HCT116 (cell line): ENCODE measurements around the gene TIPARP. TPM values are rescaled to one million over a fixed set of nuclear protein-coding genes. Genes with fewer than 3 reads are reported as not detected.

Experiments used
- ATAC-seq: fragments of 200-7000 bp; cut with Tn5 transposase; 2 replicates; pipeline ENCODE4 v1.9.1; 2020; ENCODE audit warnings: mild to moderate bottlenecking, moderate library complexity
- BruUV-seq: library from RNA; stranded (reverse); fragments of 400-500 nt; replicated peaks from 2 replicates; lab custom pipeline; 2021; lab: Mats Ljungman, UMichigan
- CTCF ChIA-PET: fragments of 300-600 bp; sonication (Branson Sonifier 250); formaldehyde crosslinking; loops from one replicate; lab custom pipeline; 2021; ENCODE audit warnings: antibody characterized with exemption; lab: Charles Lee
- POLR2A ChIA-PET: fragments of 300-600, 350-600 bp; sonication (Branson Sonifier 250); formaldehyde crosslinking; loops from one replicate; lab custom pipeline; 2021; ENCODE audit warnings: antibody characterized with exemption; lab: Charles Lee
- RAD21 ChIA-PET, 2 experiments: fragments of 300-600 bp; sonication (Branson Sonifier 250); formaldehyde crosslinking; loops; one replicate each; lab custom pipeline; 2023; ENCODE audit warnings: low total read pairs in 2 of 2; ENCODE audit not compliant: uncharacterized antibody in 2 of 2, unreplicated experiment in 2 of 2, low non-redundant PET in 1 of 2; lab: Charles Lee
- DNase-seq: peaks from one replicate; pipeline ENCODE4 v3.0.0-alpha.2; 2010; ENCODE audit warnings: low read depth, low spot score
- H2AFZ ChIP-seq: fragments of 200-600 bp; shearing (Covaris generic), sonication (generic); 2 replicates; pipeline ENCODE4 v1.6.1; 2017; ENCODE audit warnings: low read depth, mixed run types, mixed read lengths, antibody characterized with exemption, low read length; ENCODE audit not compliant: poor library complexity, severe bottlenecking
- H3K27ac ChIP-seq: 2 replicates; pipeline ENCODE4 v1.5.1; 2012; ENCODE audit warnings: low read depth, low read length
- H3K27me3 ChIP-seq: fragments of 200-600 bp; sonication (generic); 2 replicates; pipeline ENCODE4 v1.6.1; 2016; ENCODE audit warnings: mixed run types, low read length, mixed read lengths; ENCODE audit not compliant: insufficient read depth
- H3K36me3 ChIP-seq, 2 experiments: fragments of 200-500 bp in 1 of 2; fragments of 200-600 bp in 1 of 2; sonication (Bioruptor generic) in 1 of 2; sonication (generic) in 1 of 2; 2 replicates each; pipeline versions ENCODE4 v1.5.1 to v1.6.1; 2014 to 2016; ENCODE audit warnings: low read length in 2 of 2, inconsistent platforms in 1 of 2, mixed read lengths in 1 of 2, mixed run types in 1 of 2; ENCODE audit not compliant: insufficient read depth in 2 of 2, control insufficient read depth in 1 of 2
- H3K4me1 ChIP-seq, 2 experiments: fragments of 200-600 bp in 1 of 2; sonication (generic) in 1 of 2; 2 replicates each; pipeline versions ENCODE4 v1.5.1 to v1.6.1; 2012 to 2017; ENCODE audit warnings: low read length in 2 of 2, inconsistent platforms in 1 of 2, mild to moderate bottlenecking in 1 of 2, mixed read lengths in 1 of 2, mixed run types in 1 of 2, moderate library complexity in 1 of 2; ENCODE audit not compliant: insufficient read depth in 2 of 2, control insufficient read depth in 1 of 2
- H3K4me2 ChIP-seq: fragments of 200-600 bp; sonication (generic); 2 replicates; pipeline ENCODE4 v1.6.1; 2017; ENCODE audit warnings: mixed run types, low read length, mixed read lengths
- H3K4me3 ChIP-seq, 2 experiments: fragments of 200-600 bp in 1 of 2; sonication (generic) in 1 of 2; replicated peaks in 1 of 2; 2 replicates each; pipeline ENCODE4 v1.5.1; 2011 to 2016; ENCODE audit warnings: low read length in 2 of 2, control low read depth in 1 of 2, low read depth in 1 of 2, mild to moderate bottlenecking in 1 of 2, mixed read lengths in 1 of 2, mixed run types in 1 of 2
- H3K79me2 ChIP-seq: fragments of 200-600 bp; sonication (generic); 2 replicates; pipeline ENCODE4 v1.6.1; 2017; ENCODE audit warnings: mild to moderate bottlenecking, mixed run types, low read length, moderate library complexity, mixed read lengths; ENCODE audit not compliant: insufficient read depth
- H3K9ac ChIP-seq: fragments of 200-600 bp; sonication (generic); 2 replicates; pipeline ENCODE4 v1.6.1; 2016; ENCODE audit warnings: low read length, mixed read lengths
- H3K9me2 ChIP-seq: fragments of 200-600 bp; sonication (generic), shearing (Covaris generic); 2 replicates; pipeline ENCODE4 v1.6.1; 2017; ENCODE audit warnings: mixed run types, mild to moderate bottlenecking, moderate library complexity; ENCODE audit not compliant: insufficient read depth
- H3K9me3 ChIP-seq, 2 experiments: fragments of 200-500 bp in 1 of 2; fragments of 200-600 bp in 1 of 2; sonication (Bioruptor generic) in 1 of 2; sonication (generic) in 1 of 2; 2 replicates each; pipeline ENCODE4 v1.6.1; 2014 to 2017; ENCODE audit warnings: low read length in 2 of 2, mixed read lengths in 2 of 2, inconsistent platforms in 1 of 2, low read depth in 1 of 2, mild to moderate bottlenecking in 1 of 2, mixed run types in 1 of 2, moderate library complexity in 1 of 2; ENCODE audit not compliant: control insufficient read depth in 1 of 2, insufficient read depth in 1 of 2
- H4K20me1 ChIP-seq: fragments of 200-600 bp; sonication (generic), shearing (Covaris generic); 2 replicates; pipeline ENCODE4 v1.6.1; 2017; ENCODE audit warnings: mixed run types, mild to moderate bottlenecking, moderate library complexity; ENCODE audit not compliant: insufficient read depth
- CEBPB ChIP-seq: IDR thresholded peaks from 2 replicates; pipeline ENCODE4 v1.6.1; 2012; ENCODE audit warnings: low read depth
- EGR1 ChIP-seq: IDR thresholded peaks from 2 replicates; pipeline ENCODE4 v1.6.1; 2012; ENCODE audit warnings: low read depth
- ELF1 ChIP-seq: IDR thresholded peaks from 2 replicates; pipeline ENCODE4 v1.6.1; 2012; ENCODE audit warnings: low read depth, borderline replicate concordance
- EZH2 ChIP-seq: fragments of 200-600 bp; sonication (generic); IDR thresholded peaks from 2 replicates; pipeline ENCODE4 v1.6.1; 2017; ENCODE audit warnings: antibody characterized with exemption, mixed run types
- EZH2phosphoT487 ChIP-seq: fragments of 200-600 bp; IDR thresholded peaks from 2 replicates; pipeline ENCODE4 v1.6.1; 2018; ENCODE audit warnings: antibody characterized with exemption, borderline replicate concordance
- FOSL1 ChIP-seq: IDR thresholded peaks from 2 replicates; pipeline ENCODE4 v1.6.1; 2012; ENCODE audit warnings: low read depth
- JUND ChIP-seq: IDR thresholded peaks from 2 replicates; pipeline ENCODE4 v1.6.1; 2012
- POLR2A ChIP-seq: IDR thresholded peaks from 2 replicates; pipeline ENCODE4 v1.7.0; 2011; ENCODE audit warnings: borderline replicate concordance; ENCODE audit not compliant: insufficient read depth, insufficient read length; ENCODE audit errors: extremely low read depth
- POLR2AphosphoS5 ChIP-seq: IDR thresholded peaks from 2 replicates; pipeline ENCODE4 v1.6.1; 2011; ENCODE audit warnings: mild to moderate bottlenecking, low read depth, low read length, moderate library complexity
- RAD21 ChIP-seq: IDR thresholded peaks from 2 replicates; pipeline ENCODE4 v1.6.1; 2012; ENCODE audit warnings: low read depth, mild to moderate bottlenecking
- SIN3A ChIP-seq: IDR thresholded peaks from 2 replicates; pipeline ENCODE4 v1.6.1; 2012; ENCODE audit warnings: low read depth
- SP1 ChIP-seq: IDR thresholded peaks from 2 replicates; pipeline ENCODE4 v1.6.1; 2012; ENCODE audit warnings: low read depth
- SRF ChIP-seq: IDR thresholded peaks from 2 replicates; pipeline ENCODE4 v1.6.1; 2012; ENCODE audit warnings: low read depth
- TCF7L2 ChIP-seq: IDR thresholded peaks from 2 replicates; pipeline ENCODE4 v1.7.0; 2011; ENCODE audit warnings: borderline replicate concordance, inconsistent platforms; ENCODE audit not compliant: insufficient read depth, insufficient read length; ENCODE audit errors: extremely low read depth
- YY1 ChIP-seq: IDR thresholded peaks from 2 replicates; pipeline ENCODE4 v1.6.1; 2011; ENCODE audit warnings: low read length, low read depth, moderate library complexity, mild to moderate bottlenecking; ENCODE audit not compliant: insufficient replicate concordance; ENCODE audit errors: extremely low read depth
- ZFX ChIP-seq: fragments of 450-650 bp; IDR thresholded peaks from 2 replicates; pipeline ENCODE4 v1.6.1; 2017
- ZNF274 ChIP-seq: fragments of 200-500 bp; sonication (Bioruptor generic); IDR thresholded peaks from 2 replicates; pipeline ENCODE4 v1.6.1; 2014; ENCODE audit warnings: mild to moderate bottlenecking, low read depth, low read length, inconsistent platforms
- intact Hi-C: fragments of 100-400 bp; cut with micrococcal nuclease; formaldehyde crosslinking; loops from 2 replicates; pipeline ENCODE4 v1.10.0; 2022
- total RNA-seq: library from RNA; stranded (reverse); gene quantifications from one replicate; pipeline ENCODE4 v1.2.1, GENCODE V29; 2021; ENCODE audit not compliant: unreplicated experiment
- TF ChIP-seq, protein P1 (sequence below): IDR thresholded peaks from 2 replicates; pipeline ENCODE4 v1.6.1; 2011; ENCODE audit warnings: mild to moderate bottlenecking, low read length, moderate library complexity; ENCODE audit not compliant: insufficient replicate concordance; ENCODE audit errors: extremely low read depth
- TF ChIP-seq, protein P2 (sequence below), 3 experiments: fragments of 200-600 bp in 1 of 3; sonication (generic) in 1 of 3; IDR thresholded peaks in 2 of 3; conservative IDR thresholded peaks in 1 of 3; 2 replicates each; pipeline ENCODE4 v1.5.1; 2012 to 2017; ENCODE audit warnings: low read depth in 2 of 3, low read length in 2 of 3, antibody characterized with exemption in 1 of 3, borderline replicate concordance in 1 of 3, control low read depth in 1 of 3, mild to moderate bottlenecking in 1 of 3, mixed read lengths in 1 of 3, mixed run types in 1 of 3, moderate library complexity in 1 of 3; ENCODE audit not compliant: insufficient read depth in 1 of 3
- TF ChIP-seq, protein P3 (sequence below): IDR thresholded peaks from 2 replicates; pipeline ENCODE4 v1.6.1; 2012; ENCODE audit warnings: low read depth

The TIPARP gene
- total RNA-seq, 1 experiment from 2014 or later = 51.3 TPM

DNA sequence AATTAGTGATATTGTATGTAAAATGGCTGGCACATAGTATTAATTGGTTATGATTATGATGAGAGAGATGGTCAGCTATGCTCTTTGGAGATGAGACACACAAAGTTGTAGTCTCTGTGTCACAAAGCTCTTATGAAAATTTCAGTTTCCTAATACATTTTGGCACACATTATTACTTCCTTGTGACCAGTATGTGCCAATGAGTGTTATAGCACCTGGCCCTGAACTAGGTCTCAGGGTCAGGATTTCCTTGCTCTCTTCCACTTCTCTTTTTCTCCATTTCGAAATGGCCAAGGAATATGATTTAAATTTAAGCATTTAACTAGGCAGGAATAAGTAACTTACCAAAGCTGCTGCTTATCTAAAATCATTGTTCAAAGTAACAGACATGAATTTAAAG lies 28.0 kb downstream of the TIPARP start:
- POLR2A ChIA-PET = no interaction called here
- DNase-seq = no peak
- H3K9ac ChIP-seq = no peak overlapping the region
- peaks cover 74% of the 10 kb centered on the region for H3K79me2 ChIP-seq
- BruUV-seq = no TSS peak
- no peak overlapping the region for H3K27ac ChIP-seq
- H2AFZ ChIP-seq = no peak overlapping the region
- peaks cover 0 to 5% of the 10 kb centered on the region in 2 experiments; a peak in 1 of 4 replicates for H3K4me1 ChIP-seq
- H3K36me3 ChIP-seq = peaks cover 22 to 59% of the 10 kb centered on the region in 2 experiments; a peak in 3 of 4 replicates
- no peaks in the 10 kb centered on the region for H3K9me3 ChIP-seq
- no peaks in the 10 kb centered on the region for H3K27me3 ChIP-seq
- CTCF ChIA-PET = no interaction called here
- no peak for ATAC-seq
- H4K20me1 ChIP-seq = 0 out of 2 replicates have a peak, but pooled peaks cover 5% of the 10 kb centered on the region
- no peak overlapping the region for H3K4me2 ChIP-seq
- H3K9me2 ChIP-seq = no peaks in the 10 kb centered on the region
- TF ChIP-seq EZH2 (no peak), POLR2A (no peak), YY1 (no peak), CEBPB (no peak), EGR1 (no peak), TCF7L2 (no peak), EZH2phosphoT487 (no peak), ZNF274 (no peak), SRF (no peak), JUND (no peak), POLR2AphosphoS5 (no peak), ELF1 (no peak), SIN3A (no peak), FOSL1 (no peak), ZFX (no peak), RAD21 (no peak), SP1 (no peak)
- TF ChIP-seq, protein P1, sequence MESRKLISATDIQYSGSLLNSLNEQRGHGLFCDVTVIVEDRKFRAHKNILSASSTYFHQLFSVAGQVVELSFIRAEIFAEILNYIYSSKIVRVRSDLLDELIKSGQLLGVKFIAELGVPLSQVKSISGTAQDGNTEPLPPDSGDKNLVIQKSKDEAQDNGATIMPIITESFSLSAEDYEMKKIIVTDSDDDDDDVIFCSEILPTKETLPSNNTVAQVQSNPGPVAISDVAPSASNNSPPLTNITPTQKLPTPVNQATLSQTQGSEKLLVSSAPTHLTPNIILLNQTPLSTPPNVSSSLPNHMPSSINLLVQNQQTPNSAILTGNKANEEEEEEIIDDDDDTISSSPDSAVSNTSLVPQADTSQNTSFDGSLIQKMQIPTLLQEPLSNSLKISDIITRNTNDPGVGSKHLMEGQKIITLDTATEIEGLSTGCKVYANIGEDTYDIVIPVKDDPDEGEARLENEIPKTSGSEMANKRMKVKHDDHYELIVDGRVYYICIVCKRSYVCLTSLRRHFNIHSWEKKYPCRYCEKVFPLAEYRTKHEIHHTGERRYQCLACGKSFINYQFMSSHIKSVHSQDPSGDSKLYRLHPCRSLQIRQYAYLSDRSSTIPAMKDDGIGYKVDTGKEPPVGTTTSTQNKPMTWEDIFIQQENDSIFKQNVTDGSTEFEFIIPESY = no peak
- TF ChIP-seq, protein P2, sequence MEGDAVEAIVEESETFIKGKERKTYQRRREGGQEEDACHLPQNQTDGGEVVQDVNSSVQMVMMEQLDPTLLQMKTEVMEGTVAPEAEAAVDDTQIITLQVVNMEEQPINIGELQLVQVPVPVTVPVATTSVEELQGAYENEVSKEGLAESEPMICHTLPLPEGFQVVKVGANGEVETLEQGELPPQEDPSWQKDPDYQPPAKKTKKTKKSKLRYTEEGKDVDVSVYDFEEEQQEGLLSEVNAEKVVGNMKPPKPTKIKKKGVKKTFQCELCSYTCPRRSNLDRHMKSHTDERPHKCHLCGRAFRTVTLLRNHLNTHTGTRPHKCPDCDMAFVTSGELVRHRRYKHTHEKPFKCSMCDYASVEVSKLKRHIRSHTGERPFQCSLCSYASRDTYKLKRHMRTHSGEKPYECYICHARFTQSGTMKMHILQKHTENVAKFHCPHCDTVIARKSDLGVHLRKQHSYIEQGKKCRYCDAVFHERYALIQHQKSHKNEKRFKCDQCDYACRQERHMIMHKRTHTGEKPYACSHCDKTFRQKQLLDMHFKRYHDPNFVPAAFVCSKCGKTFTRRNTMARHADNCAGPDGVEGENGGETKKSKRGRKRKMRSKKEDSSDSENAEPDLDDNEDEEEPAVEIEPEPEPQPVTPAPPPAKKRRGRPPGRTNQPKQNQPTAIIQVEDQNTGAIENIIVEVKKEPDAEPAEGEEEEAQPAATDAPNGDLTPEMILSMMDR (IDR thresholded peaks at IDR 0.05 in 2 of 3, conservative IDR thresholded peaks at IDR 0.05 in 1 of 3; ENCODE audit: borderline replicate concordance in 1 of 3, insufficient read depth in 1 of 3, low read depth in 2 of 3, low read length in 2 of 3) = no peak
- TF ChIP-seq, protein P3, sequence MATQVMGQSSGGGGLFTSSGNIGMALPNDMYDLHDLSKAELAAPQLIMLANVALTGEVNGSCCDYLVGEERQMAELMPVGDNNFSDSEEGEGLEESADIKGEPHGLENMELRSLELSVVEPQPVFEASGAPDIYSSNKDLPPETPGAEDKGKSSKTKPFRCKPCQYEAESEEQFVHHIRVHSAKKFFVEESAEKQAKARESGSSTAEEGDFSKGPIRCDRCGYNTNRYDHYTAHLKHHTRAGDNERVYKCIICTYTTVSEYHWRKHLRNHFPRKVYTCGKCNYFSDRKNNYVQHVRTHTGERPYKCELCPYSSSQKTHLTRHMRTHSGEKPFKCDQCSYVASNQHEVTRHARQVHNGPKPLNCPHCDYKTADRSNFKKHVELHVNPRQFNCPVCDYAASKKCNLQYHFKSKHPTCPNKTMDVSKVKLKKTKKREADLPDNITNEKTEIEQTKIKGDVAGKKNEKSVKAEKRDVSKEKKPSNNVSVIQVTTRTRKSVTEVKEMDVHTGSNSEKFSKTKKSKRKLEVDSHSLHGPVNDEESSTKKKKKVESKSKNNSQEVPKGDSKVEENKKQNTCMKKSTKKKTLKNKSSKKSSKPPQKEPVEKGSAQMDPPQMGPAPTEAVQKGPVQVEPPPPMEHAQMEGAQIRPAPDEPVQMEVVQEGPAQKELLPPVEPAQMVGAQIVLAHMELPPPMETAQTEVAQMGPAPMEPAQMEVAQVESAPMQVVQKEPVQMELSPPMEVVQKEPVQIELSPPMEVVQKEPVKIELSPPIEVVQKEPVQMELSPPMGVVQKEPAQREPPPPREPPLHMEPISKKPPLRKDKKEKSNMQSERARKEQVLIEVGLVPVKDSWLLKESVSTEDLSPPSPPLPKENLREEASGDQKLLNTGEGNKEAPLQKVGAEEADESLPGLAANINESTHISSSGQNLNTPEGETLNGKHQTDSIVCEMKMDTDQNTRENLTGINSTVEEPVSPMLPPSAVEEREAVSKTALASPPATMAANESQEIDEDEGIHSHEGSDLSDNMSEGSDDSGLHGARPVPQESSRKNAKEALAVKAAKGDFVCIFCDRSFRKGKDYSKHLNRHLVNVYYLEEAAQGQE = no peak
- H3K4me3 ChIP-seq = no peak overlapping the region
- RAD21 ChIA-PET = no interaction called here
- intact Hi-C loops = no loop called here
